Measurements from ENCODE around the gene VPS8.

VPS8 gene, protein sequence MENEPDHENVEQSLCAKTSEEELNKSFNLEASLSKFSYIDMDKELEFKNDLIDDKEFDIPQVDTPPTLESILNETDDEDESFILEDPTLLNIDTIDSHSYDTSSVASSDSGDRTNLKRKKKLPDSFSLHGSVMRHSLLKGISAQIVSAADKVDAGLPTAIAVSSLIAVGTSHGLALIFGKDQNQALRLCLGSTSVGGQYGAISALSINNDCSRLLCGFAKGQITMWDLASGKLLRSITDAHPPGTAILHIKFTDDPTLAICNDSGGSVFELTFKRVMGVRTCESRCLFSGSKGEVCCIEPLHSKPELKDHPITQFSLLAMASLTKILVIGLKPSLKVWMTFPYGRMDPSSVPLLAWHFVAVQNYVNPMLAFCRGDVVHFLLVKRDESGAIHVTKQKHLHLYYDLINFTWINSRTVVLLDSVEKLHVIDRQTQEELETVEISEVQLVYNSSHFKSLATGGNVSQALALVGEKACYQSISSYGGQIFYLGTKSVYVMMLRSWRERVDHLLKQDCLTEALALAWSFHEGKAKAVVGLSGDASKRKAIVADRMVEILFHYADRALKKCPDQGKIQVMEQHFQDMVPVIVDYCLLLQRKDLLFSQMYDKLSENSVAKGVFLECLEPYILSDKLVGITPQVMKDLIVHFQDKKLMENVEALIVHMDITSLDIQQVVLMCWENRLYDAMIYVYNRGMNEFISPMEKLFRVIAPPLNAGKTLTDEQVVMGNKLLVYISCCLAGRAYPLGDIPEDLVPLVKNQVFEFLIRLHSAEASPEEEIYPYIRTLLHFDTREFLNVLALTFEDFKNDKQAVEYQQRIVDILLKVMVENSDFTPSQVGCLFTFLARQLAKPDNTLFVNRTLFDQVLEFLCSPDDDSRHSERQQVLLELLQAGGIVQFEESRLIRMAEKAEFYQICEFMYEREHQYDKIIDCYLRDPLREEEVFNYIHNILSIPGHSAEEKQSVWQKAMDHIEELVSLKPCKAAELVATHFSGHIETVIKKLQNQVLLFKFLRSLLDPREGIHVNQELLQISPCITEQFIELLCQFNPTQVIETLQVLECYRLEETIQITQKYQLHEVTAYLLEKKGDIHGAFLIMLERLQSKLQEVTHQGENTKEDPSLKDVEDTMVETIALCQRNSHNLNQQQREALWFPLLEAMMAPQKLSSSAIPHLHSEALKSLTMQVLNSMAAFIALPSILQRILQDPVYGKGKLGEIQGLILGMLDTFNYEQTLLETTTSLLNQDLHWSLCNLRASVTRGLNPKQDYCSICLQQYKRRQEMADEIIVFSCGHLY (N-terminal part only)
- 54.2 to 93.8 reads per million in 2 donors for total RNA-seq

DNA sequence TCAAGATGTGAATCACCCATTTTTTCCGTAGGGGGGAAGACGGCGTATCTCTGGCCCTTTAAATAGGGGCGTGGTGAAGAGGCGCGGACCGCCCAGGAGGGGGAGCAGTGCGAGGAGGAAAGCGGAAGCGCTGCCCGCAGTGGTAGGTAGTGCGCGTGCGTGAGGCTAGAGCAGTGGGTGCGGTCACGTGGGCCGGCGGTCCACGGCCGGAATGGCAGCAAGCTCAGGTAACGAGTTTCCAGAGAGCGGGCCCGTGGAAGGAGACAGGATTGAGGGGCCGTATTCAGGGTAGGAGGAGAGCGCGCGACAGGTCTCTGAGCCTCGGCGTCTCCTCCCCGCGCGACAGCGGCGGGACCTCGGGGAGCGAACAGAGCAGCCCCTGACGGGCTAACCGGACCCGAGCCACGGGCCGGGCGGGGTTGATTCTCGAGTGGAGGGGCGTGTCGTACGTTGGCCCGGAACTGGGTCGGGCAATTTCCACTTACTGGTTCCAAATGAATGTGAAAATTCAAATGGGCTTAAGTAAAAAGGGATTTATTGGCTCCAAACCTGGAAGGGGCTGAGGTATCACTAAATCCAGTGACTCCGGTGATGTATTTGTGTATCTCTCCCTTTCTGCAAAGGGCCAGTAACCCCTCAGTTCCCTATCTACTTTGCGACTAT lies at the start of gene VPS8:
TSS of gene VPS8 (plus strand) at position 168 of the 663 bp plus-strand sequence. CDS start 12,467 bp downstream, outside the sequence.
- DNase-seq = peak; percentile 91 to 97 (median 95)

DNA sequence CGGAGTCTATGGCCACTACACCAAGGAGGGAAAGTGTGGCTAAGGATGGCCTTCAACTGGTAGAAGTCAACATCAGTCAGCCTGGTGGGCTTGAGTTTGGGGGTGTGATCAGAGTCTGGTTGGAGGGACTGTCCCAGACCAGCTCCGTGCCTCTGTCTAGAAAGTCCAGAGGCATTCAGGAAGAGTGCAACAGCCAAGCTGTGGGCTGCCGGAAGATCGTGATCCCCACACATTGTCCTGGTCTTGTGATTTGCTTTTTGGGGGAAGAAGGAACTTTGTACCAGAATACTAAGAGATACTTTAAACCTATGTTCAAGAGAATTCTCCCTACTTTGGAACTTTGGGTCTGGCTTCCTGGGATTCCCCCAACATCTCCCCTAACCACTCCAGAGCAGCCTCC lies 47.8 kb upstream of the VPS8 start:
- DNase-seq = no peak

DNA sequence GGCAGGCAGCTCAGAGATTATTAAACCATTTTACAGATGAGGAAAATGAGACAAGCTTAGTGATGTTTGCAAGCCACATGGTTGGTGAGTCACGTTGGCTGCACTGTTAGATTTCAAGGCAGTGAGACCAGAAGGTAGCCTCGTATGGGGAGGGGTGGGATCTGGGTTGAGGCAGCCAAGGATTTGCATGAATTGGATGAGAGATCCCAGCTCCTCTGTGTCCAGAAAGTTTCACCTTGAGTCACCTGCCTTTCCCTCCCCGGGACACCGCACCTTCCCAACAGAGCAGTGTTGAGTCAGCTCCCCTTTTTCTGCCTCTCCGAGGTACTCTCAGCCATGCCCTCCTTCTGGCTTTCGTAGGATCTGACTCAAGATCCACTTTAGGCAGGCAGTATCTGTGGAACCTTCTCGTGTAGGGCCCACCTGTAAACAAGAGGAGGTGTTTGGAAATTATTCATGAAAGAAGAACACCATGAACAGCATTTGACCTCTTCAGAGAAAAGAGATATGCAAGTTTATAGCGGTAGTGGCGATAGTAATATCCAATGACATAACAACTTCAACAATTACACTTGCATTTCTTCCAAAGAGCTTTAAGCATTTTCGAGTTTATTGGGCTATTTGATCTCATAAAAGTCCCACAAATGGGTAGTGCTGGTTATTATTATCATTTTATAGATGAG lies 46.8 kb upstream of the VPS8 start:
- no peak for DNase-seq

DNA sequence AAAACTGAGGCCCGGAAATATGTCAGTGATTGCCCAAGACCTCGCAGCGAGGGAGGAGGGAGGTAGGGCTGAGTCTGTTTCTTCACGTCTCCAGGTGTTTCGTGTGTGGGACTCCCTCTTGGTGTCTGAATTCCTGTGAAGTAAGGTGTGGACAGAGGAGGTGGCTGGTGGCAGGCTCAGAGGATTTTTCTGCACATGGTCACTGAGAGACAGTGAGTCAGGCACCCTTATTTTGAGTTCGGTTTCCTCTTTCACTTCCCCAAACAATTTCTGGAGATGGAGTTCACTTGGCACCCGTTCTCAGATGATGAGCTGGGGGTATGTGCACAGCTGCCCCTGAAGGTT lies 46.3 kb upstream of the VPS8 start:
- DNase-seq = no peak

DNA sequence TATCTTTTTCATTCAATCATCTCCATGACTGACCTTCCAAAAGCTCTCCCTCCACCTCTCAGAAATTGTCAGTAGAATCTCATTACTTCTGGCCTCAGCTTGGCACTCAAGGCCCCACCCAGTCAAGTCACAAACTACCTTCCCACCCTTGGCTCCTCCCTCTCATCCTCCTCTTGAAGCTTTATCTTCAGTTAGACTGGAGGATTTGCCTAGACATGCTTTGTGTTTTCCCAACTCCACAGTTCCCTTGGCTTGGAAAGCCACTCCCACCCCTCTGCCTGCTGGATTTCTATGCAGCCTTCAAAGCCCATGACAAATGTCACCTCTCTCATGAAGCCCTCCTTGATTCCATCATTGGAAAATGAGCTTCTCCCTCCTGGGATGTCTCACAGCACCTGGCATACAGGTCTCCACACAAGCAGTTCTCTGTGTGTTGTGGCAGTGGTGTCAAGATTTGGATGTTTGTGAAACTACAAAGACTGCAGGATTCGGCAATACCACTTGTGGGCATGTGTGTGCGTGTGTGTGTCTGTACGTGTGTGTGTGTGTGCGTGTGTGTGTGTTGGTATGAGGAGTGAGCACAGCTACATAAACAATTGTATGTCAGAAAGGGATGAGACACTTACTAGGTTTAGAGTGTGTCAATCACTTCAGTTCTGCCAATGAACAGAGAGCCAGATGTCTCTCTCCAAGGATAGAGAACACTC lies 45.3 kb upstream of the VPS8 start:
- peak in 1 of 5 experiments; percentile 64 for DNase-seq

DNA sequence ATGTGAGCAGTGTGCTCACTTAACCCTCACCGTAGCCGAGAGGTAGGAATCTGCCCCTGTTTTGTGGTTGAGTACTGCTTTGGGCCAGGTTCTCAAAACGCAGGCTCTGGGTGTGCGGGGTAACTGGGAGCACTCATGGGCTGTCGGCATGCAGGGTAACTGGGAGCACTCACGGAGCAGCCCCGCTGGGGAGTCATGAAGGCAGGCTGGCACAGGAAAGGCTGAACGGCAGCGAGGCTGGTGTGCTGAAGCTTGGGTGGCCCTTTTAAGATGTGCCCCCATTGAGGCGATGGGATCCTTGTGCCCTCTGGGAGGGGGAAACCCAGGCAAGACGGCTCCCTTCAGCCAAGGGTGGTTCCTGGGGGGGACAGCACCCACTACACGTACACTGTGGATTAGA lies 44.6 kb upstream of the VPS8 start:
- DNase-seq = no peak

DNA sequence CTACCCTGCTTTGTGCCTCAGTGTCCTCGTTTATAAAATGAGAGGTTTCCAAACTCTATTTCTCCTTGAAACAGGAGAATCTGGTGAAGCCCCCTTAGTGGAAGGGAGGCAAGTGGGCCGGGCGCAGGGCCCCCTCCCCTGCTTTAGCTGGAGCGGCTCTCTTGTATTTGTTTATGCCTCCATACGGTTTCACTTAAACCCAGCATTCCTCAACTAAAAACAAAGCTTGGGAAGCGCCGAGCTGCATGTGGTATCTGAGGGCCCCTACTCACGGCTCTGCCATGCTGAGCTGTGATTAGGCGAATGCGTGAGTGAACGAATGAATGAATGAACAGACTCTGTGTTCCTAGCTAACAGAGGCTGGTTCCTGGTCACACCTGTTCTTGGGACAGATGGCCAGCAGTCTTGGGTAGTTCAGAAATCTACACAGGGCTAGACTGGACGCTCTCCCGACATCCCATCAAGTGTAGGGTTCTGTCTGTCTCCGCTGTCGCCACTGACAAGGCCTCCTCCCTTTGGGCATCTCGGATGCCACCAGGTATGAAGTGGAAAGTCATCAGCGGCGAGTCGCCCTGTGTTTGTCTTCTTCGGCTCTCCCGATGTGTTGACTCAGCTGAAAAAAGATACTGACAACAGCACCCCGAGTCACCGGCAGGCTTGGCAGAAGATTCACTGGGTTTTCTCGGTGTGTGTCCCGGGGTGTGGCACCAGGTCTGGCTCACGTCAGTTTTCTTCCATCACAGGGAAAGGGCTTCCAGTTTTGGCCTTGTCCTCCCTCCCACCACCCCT lies 42.4 kb upstream of the VPS8 start:
- DNase-seq = no peak

DNA sequence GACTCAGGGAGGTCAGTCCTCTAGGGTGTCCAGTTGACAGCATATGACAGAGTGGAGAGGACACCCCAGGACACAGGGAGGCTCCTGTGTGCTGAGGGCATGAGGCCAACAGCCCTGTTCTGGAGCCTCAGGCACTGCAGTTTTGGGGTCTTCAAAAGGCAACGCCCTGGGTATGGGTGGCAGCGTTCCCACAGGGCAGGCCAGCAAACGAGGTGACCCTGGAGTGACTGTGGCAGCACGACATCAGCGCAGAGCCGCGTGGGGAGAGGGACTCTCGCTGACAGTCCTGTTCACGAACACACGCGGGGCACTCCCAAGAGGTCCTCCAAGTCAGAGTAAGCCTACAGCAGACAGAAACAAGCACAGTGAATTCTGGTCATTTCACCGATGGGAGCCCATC lies 41.4 kb upstream of the VPS8 start:
- no peak for DNase-seq

DNA sequence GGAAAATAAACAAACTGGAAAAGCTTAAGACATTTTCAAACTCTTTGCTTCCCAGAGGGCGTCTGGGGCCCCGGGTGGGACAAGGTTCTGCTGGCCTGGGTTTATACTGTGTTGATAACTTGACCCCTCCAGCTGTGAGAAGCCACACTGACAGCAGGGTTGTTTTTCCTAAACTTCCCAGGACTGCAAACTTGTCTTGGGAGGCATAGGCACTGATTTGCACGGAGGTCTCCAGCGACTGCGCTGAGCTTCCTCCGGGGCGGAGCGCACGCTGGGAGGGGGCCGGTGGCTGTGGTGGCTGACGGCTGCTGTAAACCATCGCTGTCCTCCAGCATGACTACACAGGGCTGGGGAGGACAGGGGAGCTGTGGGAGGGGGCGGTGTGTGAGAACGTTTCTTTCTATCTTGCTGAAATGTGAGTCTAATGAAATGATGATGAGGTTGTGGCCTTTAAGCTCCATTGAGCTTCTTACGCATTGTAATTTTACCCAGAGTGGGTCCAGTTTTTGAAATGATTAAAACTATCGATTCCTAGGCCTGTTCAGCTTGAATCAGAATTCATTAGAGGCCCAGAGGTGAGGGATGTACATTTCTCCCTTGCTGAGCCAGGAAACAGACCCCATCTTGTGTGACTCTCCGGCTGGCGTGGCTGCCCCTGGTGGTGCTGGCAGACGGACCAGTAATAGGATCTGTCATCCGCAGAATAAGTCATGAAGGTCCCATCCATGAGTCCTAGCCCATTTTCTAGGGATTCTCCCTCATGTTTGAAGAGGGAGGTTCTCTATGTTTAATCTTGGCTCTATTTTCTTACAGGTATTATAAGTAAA lies 40.5 kb upstream of the VPS8 start:
- no peak for DNase-seq

DNA sequence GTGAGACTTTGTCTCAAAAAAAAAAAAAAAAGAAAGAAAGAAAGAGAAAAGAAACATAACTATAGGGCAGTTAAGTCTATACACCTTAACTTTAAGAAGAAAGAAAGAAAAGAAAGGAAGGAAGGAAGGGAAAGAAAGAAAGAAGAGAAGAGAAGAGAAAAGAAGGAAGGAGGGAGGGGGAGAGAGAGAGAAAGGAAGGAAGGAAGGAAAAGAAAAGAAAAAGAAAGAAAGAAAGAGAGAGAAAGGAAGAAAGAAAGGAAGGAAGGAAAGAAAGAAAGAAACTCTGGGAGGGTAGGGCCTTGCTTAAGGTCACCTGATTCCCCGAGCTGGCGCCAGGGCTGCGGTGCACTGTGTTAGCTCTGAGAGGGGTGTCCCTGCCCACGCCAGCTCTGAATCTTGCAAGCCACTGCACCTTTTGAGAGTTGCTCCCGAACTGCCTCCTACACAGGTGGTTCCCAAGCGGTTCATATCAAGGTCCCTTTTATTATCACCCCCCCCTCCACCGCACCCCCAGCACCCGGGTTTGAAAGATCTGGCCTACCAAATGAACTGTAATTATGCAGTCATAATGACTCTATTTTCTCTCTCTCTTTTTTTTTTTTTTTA lies 39.2 kb upstream of the VPS8 start:
- DNase-seq = no peak

DNA sequence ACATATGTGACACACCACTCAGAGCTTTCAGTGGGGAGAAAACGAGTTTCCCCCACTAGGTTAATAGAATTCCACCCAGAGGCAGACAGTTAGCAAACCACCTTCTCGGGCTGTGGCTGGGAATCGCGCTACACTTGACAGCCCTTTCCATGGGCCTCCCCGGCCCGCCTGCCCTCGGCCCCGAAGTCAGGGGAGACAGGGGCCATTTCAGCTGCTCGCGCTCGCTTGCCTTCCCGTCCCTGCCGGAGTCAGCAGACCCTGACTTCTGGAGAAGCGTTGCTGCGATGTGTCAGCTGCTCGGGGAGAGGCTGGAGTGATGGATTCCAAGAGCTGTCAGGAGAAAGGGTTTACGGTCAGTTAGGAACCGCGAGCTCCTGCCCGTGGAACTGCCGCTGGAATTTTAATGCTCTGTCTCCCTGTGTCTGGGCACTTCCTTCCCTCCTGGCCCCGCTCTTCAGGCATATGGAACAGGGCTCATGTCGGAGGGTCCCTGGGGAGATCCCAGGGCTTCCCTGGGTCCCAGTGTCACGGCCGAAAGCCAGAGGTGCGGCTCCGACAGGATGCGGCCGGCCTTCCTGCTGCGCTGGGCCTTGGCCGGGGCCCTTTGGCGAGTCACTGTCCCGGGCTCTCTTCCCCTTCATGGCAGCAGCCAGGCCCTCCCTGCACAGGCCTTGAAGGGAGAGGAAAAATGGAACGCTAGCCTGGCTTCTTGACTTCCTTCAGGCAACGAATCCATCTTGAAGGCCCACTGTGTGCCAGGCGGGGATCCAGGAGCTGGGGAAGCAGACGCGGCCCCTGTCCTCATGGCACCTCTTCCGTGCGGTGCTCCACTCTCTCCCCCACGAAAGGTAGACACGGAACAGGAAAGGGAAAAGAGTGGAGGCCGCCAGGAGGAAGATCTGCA lies 38.4 kb upstream of the VPS8 start:
- no peak for DNase-seq

DNA sequence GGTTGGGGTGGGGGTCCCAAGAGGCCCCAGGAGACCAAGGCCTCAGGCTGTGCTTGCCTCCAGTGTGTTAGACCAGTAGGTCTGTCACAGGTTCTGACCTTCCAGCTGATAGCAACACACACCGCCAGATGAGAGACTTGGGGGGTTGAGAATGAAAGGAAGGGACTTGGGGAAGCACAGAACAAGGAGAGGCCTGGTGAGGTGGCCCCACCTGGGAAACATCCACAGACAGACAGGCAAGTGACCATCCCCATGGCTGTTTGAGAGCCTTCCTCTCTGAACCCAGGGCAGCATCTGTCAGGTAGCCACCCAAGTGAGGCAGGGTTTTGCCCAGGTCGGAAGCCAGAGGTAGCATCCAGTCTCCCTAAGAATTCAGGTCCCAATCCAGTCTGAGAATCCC lies 35.0 kb upstream of the VPS8 start:
- no peak for DNase-seq

DNA sequence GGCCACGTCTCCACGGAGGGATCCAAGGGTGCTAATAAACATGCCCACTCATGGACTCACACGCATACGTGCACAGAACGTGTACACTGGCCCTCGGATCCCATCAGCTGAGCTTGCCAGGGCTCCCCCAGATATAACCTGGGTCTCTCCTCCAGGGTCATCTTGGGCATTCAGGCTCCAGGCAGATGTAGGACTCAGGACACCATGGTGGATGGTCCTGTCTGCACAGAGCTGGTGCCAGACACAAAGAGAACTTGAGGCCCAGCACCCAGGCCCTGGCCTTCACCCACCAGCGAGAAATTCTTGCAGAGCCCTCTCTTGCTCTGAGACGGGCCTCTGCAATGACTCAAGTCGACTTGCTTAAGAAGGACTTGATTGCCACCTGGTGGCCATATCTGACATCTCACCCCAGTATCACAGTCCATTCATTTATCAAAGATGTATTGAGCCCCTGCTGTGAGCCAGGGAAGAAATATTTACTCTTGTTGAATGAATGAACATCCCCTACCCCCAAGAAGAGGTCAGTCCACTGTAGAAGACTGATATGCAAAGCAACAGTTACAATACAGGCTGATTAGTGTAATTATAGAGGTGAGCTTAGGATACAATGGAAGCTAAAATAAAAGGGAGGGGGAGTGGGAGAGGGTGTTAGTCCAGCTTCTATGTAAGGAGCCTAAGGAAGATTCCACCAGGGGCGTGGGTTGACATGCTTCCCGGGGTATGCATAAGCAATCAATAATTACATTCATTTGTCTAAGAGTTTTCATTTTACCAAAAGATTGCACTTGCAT lies 34.2 kb upstream of the VPS8 start:
- DNase-seq = peak in 4 of 5 experiments; percentile 60 to 89 (median 74)

DNA sequence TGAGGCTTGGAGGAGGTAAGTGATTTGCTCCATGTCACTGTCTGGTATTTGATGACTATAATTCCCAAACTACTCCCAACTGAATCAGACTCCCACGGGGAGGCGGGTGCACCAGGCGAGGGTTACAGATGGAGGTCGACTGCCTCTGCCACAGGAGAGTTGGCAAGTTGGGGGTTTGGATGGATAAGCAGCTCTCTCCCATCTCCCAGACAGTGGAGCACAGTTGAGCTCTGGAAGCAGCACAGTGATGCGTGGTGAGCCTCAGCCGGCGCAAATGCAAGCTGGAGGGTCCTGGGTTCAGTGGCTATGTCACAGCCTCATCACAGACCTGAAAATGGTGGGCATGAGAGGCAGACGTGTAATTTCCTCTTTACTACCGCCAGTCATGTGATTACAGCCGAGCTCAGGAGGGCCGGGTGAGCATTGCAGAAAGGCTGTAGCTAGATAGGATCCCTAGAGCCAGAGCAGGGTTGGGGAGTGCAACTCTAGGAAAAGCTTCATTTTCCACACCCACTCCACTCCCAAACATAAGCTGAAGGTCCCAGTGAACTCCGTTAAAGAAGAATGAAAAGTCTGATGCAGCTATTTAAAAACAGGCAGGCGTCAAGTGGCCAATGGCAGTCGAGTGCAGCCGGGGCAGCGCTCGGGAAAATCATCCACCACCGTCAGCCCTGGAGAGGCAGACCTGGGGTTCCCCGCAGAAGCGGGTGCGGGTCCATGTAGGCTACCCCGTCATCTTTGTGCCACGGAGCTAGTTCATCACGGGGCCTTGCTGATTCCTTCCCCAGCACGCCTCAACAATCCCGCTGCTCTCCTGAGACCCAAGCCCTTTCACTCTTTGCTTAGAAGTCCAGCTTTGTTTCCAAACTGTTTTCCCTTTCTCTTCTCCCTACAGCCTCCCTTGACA lies 33.3 kb upstream of the VPS8 start:
- no peak for DNase-seq

DNA sequence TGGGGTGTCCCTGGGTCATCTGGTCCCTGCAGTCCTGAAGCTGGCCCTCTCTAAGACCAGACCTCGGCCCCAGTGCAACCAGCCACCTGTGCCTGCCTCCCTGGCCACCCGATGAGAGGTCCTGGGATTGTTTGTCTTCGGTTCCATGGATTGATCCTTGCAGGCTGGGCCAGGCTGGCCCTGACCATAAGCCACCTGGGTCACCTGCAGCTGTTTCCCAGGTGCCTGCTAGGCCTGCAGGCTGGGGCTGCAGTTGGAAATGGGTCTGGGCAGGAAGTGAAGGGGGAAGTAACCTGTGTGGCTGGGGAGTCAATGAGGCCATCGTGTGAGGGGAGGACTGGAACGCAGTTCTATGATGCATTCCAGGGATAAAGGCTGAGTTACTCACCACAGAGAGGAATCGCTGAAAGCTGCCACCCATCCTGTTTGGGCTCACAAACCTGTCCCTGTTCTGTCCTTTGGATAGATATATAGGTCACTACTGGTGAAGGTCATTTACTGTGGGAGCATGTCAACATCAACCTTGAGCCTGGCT lies 30.9 kb upstream of the VPS8 start:
- DNase-seq = no peak

DNA sequence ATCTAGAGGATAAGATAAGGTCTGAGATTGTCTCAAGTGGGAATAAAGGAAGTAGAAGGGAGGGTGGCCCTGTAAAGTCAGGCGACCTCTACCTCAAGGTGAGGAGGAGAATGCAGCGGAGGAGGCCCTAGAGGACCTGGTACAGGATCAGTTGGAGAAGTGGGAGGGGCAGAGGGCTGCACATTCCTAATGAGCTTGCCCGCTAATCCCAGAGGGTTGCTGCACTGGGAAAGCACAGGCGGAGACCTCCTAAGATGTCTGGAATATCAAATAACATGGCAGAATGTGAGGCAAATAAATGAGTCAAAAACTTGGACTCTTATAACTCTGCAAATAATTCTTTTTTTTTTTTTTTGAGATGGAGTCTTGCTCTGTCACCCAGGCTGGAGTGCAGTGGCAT lies 30.2 kb upstream of the VPS8 start:
- no peak for DNase-seq
